ENCODE results near the gene CNTN5.

DNA sequence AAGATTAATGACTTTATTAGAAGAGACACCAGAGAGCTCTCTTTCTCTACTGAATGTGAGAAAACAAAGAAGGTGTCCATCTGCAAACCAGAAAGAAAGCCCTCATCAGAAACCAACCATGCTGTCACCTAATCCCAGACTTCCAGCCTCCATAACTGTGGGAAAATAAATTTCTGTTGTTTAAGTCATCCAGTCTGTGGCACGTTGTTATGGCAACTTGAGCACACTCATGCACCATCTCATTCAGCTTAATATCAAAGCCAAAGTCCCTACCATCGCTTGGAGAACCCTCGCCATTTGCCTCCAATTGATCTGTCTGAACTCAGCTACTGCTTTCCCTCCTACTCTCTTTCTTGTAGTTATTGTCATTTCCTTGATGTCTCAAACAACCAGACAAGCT, 900.2 kb downstream of the CNTN5 start:
- TF ChIP-seq POLR2AphosphoS5 (IDR thresholded peaks at IDR 0.05; ENCODE audit: borderline replicate concordance, low read depth, low read length) (no peak), FOXP2 (optimal IDR thresholded peaks at IDR 0.05; ENCODE audit: control extremely low read depth, extremely low read length, insufficient read depth) (no peak), EZH2 (IDR thresholded peaks at IDR 0.05) (no peak)
